HepG2 (cell line): ENCODE measurements around the gene IL1R1. TPM values are rescaled to one million over a fixed set of nuclear protein-coding genes. Genes with fewer than 3 reads are reported as not detected.

ENCODE experiments used
- ATF4 ChIP-seq, 2 experiments: fragments of 450-650 bp in 1 of 2; sonication (generic) in 1 of 2; formaldehyde crosslinking; IDR thresholded peaks; 2 replicates each; pipeline versions ENCODE4 v1.5.0 to v1.8.0; 2020 to 2022; ENCODE audit warnings: mild to moderate bottlenecking in 1 of 2, missing genetic modification reagents in 1 of 2
- CENPX ChIP-seq: sonication (generic); formaldehyde crosslinking; IDR thresholded peaks from 2 replicates; pipeline ENCODE4 v1.9.0; 2021; ENCODE audit warnings: mild to moderate bottlenecking, missing genetic modification reagents, moderate library complexity
- FIP1L1 ChIP-seq: fragments of 200-400 bp; formaldehyde crosslinking; IDR thresholded peaks from 2 replicates; pipeline ENCODE4 v1.6.1; 2018; ENCODE audit warnings: low read depth, mild to moderate bottlenecking, low read length, moderate library complexity, borderline replicate concordance; ENCODE audit not compliant: insufficient read depth
- GTF3A ChIP-seq: sonication (generic); formaldehyde crosslinking; conservative IDR thresholded peaks from 2 replicates; pipeline ENCODE4 v1.4.0; 2020; ENCODE audit warnings: mild to moderate bottlenecking, missing genetic modification reagents
- MAFF ChIP-seq: IDR thresholded peaks from 2 replicates; pipeline ENCODE4 v1.6.1; 2011; ENCODE audit warnings: low read depth, low read length, improper control_type of control experiment
- MAX ChIP-seq: IDR thresholded peaks from 2 replicates; pipeline ENCODE4 v1.6.1; 2012; ENCODE audit warnings: inconsistent platforms
- MXD1 ChIP-seq: sonication (generic); formaldehyde crosslinking; IDR thresholded peaks from 2 replicates; pipeline ENCODE4 v1.4.0; 2020; ENCODE audit warnings: mild to moderate bottlenecking, missing genetic modification reagents
- RBFOX2 ChIP-seq: fragments of 200-400 bp; formaldehyde crosslinking; IDR thresholded peaks from 2 replicates; pipeline ENCODE4 v1.6.1; 2017; ENCODE audit warnings: low read depth, mild to moderate bottlenecking, low read length
- RXRB ChIP-seq: IDR thresholded peaks from 2 replicates; pipeline ENCODE4 v1.6.1; 2016; ENCODE audit warnings: borderline replicate concordance, missing genetic modification reagents, missing compliant biosample characterization
- SCMH1 ChIP-seq: sonication (generic); formaldehyde crosslinking; IDR thresholded peaks from 2 replicates; pipeline ENCODE4 v1.9.0; 2021; ENCODE audit warnings: missing genetic modification reagents, mild to moderate bottlenecking, borderline replicate concordance
- SRSF1 ChIP-seq: fragments of 200-400 bp; formaldehyde crosslinking; optimal IDR thresholded peaks from 2 replicates; pipeline ENCODE3; 2017; ENCODE audit warnings: mild to moderate bottlenecking, low read depth, low read length, moderate library complexity
- SYNCRIP ChIP-seq: fragments of 200-400 bp; formaldehyde crosslinking; IDR thresholded peaks from 2 replicates; pipeline ENCODE4 v1.6.1; 2018; ENCODE audit warnings: mild to moderate bottlenecking, low read depth, low read length; ENCODE audit not compliant: insufficient read depth
- U2AF2 ChIP-seq: fragments of 200-400 bp; formaldehyde crosslinking; IDR thresholded peaks from 2 replicates; pipeline ENCODE4 v1.6.1; 2017; ENCODE audit warnings: low read depth, mild to moderate bottlenecking, low read length
- USF2 ChIP-seq, 2 experiments: sonication (generic) in 1 of 2; formaldehyde crosslinking in 1 of 2; IDR thresholded peaks; 2 replicates each; pipeline versions ENCODE4 v1.5.1 to v1.6.1; 2011 to 2020; ENCODE audit warnings: borderline replicate concordance in 1 of 2, low read depth in 1 of 2, low read length in 1 of 2, mild to moderate bottlenecking in 1 of 2, missing genetic modification reagents in 1 of 2, moderate library complexity in 1 of 2
- ZBTB44 ChIP-seq: sonication (generic); formaldehyde crosslinking; IDR thresholded peaks from 2 replicates; pipeline ENCODE4 v1.4.0; 2020; ENCODE audit warnings: missing genetic modification reagents
- ZKSCAN8 ChIP-seq: IDR thresholded peaks from 2 replicates; pipeline ENCODE4 v1.6.1; 2016; ENCODE audit warnings: borderline replicate concordance, missing genetic modification reagents, missing compliant biosample characterization
- ZNF605 ChIP-seq: sonication (generic); formaldehyde crosslinking; IDR thresholded peaks from 2 replicates; pipeline ENCODE4 v1.8.0; 2022; ENCODE audit warnings: mild to moderate bottlenecking, missing genetic modification reagents
- ZNF749 ChIP-seq: sonication (generic); formaldehyde crosslinking; IDR thresholded peaks from 2 replicates; pipeline ENCODE4 v1.8.0; 2022; ENCODE audit warnings: mild to moderate bottlenecking, missing genetic modification reagents, moderate library complexity, borderline replicate concordance
- ZNF775 ChIP-seq: sonication (generic); formaldehyde crosslinking; IDR thresholded peaks from 2 replicates; pipeline ENCODE4 v1.4.0; 2020; ENCODE audit warnings: missing genetic modification reagents, mild to moderate bottlenecking, moderate library complexity, borderline replicate concordance
- polyA plus RNA-seq, 8 experiments: library from polyadenylated mRNA; depleted of rRNA in 3 of 8; stranded (reverse) in 7 of 8; unstranded in 1 of 8; fragments of >200 nt; fragmentation: Illumina TruSeq in 4 of 8; extraction: Trizol in 4 of 8; gene quantifications; 2 replicates each; pipeline versions ENCODE4 v1.2.1 to v1.2.3, GENCODE V29; 2011 to 2016; ENCODE audit warnings: low read depth in 4 of 8, missing spikeins in 1 of 8, mixed read lengths in 1 of 8; ENCODE audit not compliant: insufficient read depth in 1 of 8
- total RNA-seq, 5 experiments: library from RNA; depleted of rRNA; stranded (reverse); fragments of >200 nt; fragmentation: Illumina TruSeq; extraction: Trizol; gene quantifications; 2 replicates each; pipeline ENCODE4 v1.2.3, GENCODE V29; 2016; ENCODE audit warnings: low read depth in 1 of 5

IL1R1 gene
- total and polyA plus RNA-seq, 2 of the 13 experiments (the other 11 are each of a cell fraction or from before 2014, with no cell fraction given): 38.0 to 93.1 TPM

- peak; percentile 71 for TF ChIP-seq USF2 (IDR thresholded peaks at IDR 0.05; ENCODE audit: low read depth, low read length)
- TF ChIP-seq USF2 (CRISPR knock-in tag; IDR thresholded peaks at IDR 0.05; ENCODE audit: borderline replicate concordance): no peak; the same call in 1 of the 2 replicates
- TF ChIP-seq RXRB: no peak
- TF ChIP-seq GTF3A: no peak
- TF ChIP-seq SRSF1: peak; percentile 77
- TF ChIP-seq ATF4 (CRISPR knock-in tag; IDR thresholded peaks at IDR 0.05): no peak
- TF ChIP-seq CENPX (CRISPR knock-in tag): no peak
- TF ChIP-seq ZNF749 (CRISPR knock-in tag): no peak
- TF ChIP-seq MXD1 (CRISPR knock-in tag): no peak
- no peak; the same call in 1 of the 2 replicates for TF ChIP-seq ZKSCAN8 (CRISPR knock-in tag)
- TF ChIP-seq ZNF775 (CRISPR knock-in tag): no peak
- TF ChIP-seq SYNCRIP: no peak
- no peak for TF ChIP-seq ZNF605 (CRISPR knock-in tag)
- TF ChIP-seq RBFOX2: 0 out of 2 replicates have a peak, but pooled peaks have one; percentile 38
- TF ChIP-seq MAX: no peak
- no peak for TF ChIP-seq MAFF
- no peak for TF ChIP-seq FIP1L1
- no peak for TF ChIP-seq U2AF2
- no peak for TF ChIP-seq ZBTB44
- no peak for TF ChIP-seq SCMH1 (CRISPR knock-in tag)
These were observed 12.6 kb downstream of the IL1R1 start (continued) for GRCh38 chr2:102154946-102155702.
